HG03558 (cell line): ENCODE measurements around the gene MZB1.

Source experiments
- ATAC-seq: cut with Tn5 transposase; IDR thresholded peaks from one replicate; pipeline ENCODE4 v1.9.1; 2021; ENCODE audit warnings: moderate number of reproducible peaks; ENCODE audit not compliant: unreplicated experiment; ENCODE audit errors: extremely low read depth

The MZB1 gene

GRCh38 chr5:139342423-139342723 lies 47.3 kb downstream of the MZB1 start:
- ATAC-seq: no peak

GRCh38 chr5:139341689-139342422 lies 47.9 kb downstream of the MZB1 start, which contains the start of gene PAIP2:
TSS of gene PAIP2 (plus strand) at chr5:139341854. CDS start at chr5:139363785, 21,931 bp downstream.
- peak; percentile 87 for ATAC-seq

- no peak for ATAC-seq
These were observed 48.5 kb downstream of the MZB1 start for GRCh38 chr5:139341187-139341688.

- ATAC-seq: no peak
These were observed 49.7 kb downstream of the MZB1 start for GRCh38 chr5:139340051-139340450.
